PC-3 (cell line): Measurements from ENCODE around the gene TLR3.

Source experiments
- EZH2 ChIP-seq: fragments of 300-600 bp; sonication (generic); IDR thresholded peaks from one replicate; pipeline ENCODE4 v1.6.1; 2017; ENCODE audit warnings: antibody characterized with exemption, mild to moderate bottlenecking, low read length; ENCODE audit not compliant: unreplicated experiment
- TF ChIP-seq, protein P1 (sequence below): fragments of 300-600 bp; sonication (generic); conservative IDR thresholded peaks from 2 replicates; pipeline ENCODE4 v1.5.1; 2017; ENCODE audit warnings: antibody characterized with exemption, low read depth, mild to moderate bottlenecking, low read length

DNA sequence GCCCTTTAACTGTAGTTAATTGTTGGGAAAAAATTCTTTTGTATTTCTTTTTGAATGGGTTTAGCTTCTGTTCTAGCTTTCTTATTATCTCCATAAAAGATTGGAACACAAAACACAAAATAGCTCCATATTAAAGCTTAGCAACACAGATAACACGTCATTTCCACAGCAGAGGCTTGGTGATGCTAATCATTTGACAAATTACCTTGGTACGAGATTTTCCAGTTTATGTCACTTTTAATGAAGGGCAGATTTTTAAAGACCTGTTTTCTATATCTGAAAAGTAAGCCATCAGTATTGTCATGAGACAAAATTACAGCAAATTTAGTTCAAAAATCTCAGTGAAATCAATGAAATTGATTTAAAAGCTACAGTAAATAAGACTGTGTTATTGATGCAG is 63.0 kb downstream of the TLR3 start:
- TF ChIP-seq, protein P1, sequence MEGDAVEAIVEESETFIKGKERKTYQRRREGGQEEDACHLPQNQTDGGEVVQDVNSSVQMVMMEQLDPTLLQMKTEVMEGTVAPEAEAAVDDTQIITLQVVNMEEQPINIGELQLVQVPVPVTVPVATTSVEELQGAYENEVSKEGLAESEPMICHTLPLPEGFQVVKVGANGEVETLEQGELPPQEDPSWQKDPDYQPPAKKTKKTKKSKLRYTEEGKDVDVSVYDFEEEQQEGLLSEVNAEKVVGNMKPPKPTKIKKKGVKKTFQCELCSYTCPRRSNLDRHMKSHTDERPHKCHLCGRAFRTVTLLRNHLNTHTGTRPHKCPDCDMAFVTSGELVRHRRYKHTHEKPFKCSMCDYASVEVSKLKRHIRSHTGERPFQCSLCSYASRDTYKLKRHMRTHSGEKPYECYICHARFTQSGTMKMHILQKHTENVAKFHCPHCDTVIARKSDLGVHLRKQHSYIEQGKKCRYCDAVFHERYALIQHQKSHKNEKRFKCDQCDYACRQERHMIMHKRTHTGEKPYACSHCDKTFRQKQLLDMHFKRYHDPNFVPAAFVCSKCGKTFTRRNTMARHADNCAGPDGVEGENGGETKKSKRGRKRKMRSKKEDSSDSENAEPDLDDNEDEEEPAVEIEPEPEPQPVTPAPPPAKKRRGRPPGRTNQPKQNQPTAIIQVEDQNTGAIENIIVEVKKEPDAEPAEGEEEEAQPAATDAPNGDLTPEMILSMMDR, result no peak
- no peak for TF ChIP-seq EZH2
